HG02759 (cell line): Measurements from ENCODE around the gene SNX32.

ENCODE experiments used
- ATAC-seq: cut with Tn5 transposase; IDR thresholded peaks from one replicate; pipeline ENCODE4 v1.9.1; 2021; ENCODE audit warnings: mild to moderate bottlenecking, moderate library complexity; ENCODE audit not compliant: unreplicated experiment

SNX32 gene

DNA sequence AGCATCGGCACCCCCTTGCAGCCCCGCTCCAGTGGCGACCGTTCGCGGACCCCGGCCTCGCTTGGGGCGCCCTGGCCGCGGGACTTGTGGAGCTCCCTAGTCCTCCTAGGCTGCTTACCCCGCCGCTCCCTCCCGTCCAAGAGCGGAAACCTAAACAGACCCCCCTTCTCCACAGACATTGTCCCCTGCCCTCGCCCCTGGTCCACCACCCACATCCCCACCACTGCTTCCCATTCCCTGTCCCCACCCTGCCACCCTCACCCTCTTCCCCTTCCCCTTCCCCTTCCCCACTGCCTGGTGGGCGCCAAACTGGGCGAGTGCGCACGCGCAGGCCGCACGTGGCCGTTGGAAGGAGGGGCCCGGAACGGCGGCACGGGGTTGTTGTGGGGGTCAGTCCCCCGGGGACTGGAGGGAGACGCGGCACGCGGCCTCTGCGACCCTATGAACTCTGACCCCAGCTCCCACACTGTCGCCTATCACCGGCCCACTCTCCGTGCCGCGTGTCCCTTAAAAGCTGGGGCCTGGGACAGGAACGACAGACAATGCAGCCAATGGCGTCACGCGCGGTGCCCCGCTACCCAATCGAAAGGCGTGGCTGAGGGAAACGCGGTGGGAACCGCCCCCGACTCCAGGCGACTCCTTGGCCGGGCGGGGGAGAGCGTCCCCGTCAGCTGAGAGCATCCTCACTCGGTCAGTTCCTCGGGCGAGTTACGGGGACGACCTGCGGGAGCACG is at the start of gene SNX32:
TSS of gene SNX32 (plus strand) at position 667 of the 734 bp plus-strand sequence. CDS start 103 bp downstream, outside the sequence.
- peak; percentile 97 for ATAC-seq

DNA sequence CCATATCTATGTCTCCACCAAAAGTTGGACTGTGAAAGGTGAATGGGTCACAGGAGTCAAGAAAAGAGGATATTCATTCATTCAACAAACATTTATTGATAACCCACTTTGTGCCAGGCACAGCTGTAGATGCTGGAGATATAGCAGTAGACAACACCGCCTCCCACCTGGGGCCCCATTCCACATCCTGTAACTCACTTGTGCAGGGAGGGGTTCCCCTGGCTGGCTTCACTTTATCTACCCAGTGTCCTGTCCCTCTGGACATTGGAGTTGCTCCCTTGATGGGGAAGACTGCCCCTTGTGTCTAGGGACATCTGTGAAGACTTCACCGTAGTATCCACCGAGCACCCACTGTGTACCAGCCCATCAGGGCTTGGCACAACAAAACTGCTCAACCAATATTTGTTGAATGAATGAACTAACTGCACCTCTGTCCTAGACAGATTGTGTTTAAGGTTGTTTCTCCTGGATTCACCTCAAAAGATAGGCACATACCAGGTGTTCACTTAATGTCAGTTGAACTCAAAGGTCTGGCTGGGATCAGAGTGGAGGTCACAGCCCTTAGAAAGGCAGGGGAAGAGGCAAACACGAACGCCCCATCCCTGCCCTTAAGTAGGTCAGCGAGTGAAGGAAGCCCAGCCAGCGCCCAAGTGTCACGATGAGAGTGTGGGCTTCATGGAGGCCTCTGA is 48.3 kb upstream of the SNX32 start:
- no peak for ATAC-seq

DNA sequence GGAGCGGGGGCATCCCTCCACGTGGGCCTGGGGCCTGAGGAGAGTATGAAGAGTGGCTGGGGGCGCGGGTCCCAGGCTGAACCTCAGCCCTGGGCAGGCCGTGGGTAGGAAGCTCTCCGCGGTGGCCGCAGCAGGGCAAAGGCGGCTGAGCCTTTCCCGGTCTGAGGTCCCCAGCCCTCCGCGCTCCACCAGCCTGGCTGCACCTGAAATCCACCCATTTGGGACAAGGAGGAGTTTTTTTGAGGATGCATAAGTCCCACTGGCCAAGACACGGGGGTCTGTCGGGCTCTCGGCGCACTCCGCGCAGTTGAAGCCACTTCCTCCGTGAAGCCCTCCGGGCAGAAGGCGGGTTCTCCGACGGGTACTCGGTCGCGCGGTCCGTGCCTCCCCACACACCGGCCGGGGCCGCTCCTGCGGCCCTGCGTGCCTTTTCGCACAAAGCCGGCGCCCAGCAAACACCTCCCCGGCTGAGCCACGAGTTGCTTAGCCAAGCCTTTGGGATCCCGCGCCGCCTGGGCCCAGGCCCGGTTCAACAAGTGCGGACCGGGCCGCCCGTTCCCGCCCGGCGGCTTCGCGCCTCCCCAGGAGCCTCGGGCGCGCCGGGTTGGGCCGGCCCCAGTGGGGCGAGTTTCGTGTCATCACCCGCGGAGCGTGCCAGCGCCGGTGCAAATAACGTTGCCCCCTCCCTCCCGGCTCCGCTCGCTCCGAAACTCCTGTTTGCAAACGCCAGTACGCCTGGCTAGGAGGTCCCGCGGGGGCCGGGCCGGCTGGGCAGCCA is 47.6 kb upstream of the SNX32 start:
- no peak for ATAC-seq

DNA sequence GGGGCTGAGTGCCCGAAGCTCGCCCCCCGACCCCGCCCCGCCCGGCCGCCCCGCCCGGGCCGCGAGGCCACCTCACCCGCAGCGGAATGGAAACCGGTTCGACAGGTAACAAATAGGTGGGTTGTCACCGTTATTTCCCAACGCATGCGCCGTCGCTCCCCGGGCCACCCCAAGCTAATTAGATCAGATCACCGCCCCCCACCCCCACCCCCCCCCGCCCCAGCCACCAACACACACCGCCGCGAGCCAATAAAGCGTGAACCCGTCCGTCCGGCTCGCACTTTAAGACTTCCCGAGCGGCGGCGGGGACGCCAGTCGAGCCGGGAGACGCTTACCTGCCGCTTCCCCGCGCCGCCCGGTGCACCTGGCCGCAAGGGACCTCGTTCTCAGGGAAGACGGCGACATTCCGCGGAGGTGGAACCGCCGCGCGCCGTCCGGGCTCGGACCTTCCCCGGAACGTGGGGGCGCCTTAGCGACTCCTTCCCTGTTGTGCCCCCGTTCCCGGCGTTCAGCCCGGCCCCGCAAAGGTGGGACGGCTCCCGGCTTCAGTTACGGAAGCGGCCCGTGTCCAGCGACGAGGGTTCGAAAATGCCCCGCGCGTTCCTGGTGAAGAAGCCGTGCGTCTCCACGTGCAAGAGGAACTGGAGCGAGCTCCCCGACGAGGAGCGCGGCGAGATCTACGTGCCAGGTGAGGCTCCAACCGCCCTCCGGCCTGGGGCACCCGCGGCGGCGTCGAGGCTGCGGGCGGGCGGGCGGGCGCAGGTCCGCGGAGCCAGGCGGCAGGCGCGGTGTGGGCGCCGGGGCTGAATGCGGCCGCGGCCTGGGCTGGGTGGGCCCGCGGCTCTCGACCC is 46.8 kb upstream of the SNX32 start, which contains the start of gene OVOL1:
TSS of gene OVOL1 (plus strand) at position 278 of the 851 bp plus-strand sequence. CDS start at position 589, 311 bp downstream.
- ATAC-seq = no peak

DNA sequence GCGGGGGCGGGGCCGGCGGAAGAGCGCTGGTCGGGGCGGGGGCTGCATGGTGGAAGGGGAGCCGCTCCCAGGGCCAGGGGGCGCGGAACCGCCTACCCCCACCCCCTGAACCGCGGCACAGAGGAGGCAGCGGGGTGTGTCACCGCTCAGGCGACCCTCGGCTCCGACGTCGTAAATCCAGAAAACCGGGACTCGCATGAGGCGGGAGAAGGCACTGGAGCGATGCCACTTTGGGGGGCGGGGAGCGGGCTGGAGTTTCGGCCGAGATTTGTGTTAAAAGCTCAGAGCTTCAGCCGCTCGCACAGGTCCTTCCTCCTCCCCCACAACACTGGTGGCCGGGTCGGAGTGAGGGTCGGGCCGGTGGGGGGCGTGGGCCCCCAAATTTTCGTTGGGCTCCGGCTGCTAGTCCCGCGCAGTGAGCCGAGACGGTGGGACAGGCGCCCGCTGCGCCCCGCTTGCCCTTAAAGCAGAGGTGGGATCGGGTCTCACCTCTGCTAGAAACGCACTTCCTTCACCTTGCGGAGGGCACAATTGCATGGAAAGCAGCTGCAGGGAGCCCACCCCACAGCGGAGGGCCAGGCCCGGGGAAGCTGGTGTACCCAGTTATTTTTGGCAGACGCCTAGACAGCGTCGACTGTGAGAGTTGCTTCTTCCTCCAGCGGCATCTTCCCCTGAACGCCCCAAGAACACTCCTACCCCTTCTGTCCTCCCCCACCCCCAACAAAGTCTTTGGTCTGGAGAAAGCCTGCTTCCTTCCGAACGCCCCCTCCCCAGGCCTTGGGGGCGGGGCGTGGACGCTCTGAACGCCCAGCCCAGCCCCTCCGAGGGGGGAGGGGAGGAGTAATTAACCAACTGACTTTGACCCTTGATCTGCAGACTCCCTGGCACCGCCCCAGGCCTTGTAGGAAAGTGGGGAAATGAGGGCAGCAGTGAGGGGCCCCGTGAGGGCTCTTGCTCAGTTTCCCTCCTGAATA is 45.8 kb upstream of the SNX32 start:
- ATAC-seq = no peak

DNA sequence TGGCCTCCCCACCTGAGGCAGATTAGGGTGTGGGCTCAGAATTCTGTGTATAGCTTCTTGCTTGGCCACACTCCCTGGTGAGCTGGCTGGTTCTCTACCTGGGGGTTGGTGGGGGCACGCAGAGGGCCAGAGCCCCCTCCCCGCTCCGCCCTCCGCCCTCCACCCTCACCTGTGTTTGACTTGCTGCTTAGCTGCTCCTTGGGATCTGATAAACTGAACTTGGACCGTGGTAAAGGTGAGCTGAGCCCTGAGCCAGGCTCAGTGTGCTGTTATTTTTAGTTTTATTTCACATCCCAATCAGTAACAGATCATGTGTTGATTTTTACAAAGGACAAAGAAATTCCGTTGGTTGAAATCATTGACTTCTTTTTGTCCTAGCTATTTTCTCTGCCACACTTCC is 44.9 kb upstream of the SNX32 start:
- no peak for ATAC-seq

DNA sequence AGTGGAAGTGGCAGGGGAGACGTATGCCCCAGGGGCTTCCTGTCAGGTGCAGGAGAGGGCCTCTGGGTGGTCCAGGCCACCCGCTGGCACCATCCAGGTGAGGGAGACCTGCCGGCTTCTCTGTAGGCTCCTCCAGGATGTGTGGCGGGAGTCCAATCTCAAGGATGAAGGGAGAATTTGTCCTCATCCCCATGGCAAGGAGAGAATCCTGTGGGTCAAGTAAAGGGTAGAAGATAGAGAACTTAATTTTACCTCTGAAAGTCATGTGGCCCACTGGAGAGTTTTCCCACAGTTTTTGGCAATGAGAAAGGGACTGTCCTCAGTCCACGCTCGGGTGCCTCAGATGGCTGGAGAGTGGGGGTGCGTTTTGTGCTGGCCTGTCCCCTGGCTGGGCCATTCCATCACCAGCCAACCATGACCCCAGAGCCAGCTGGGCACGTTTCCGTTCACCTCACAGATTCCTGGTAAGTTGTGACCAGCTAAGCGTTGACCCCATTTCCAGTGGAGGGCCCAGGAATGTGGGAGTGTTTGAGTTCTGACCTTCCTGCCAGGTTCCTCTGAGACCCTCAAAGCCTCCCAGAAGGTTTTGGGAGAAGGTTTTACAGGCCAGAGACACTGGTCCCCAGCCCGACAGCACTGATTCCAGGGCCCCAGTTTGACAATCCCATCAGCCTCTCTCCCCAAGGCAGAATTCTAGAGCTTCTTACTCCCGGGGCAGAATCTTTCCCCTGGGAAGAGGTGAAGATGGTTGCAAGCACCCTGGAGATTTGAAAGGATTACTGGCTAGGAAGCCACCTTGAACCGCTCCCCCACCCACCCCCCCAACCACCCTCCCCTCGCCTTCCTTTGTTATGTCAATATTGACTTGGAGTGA is 44.3 kb upstream of the SNX32 start:
- no peak for ATAC-seq

DNA sequence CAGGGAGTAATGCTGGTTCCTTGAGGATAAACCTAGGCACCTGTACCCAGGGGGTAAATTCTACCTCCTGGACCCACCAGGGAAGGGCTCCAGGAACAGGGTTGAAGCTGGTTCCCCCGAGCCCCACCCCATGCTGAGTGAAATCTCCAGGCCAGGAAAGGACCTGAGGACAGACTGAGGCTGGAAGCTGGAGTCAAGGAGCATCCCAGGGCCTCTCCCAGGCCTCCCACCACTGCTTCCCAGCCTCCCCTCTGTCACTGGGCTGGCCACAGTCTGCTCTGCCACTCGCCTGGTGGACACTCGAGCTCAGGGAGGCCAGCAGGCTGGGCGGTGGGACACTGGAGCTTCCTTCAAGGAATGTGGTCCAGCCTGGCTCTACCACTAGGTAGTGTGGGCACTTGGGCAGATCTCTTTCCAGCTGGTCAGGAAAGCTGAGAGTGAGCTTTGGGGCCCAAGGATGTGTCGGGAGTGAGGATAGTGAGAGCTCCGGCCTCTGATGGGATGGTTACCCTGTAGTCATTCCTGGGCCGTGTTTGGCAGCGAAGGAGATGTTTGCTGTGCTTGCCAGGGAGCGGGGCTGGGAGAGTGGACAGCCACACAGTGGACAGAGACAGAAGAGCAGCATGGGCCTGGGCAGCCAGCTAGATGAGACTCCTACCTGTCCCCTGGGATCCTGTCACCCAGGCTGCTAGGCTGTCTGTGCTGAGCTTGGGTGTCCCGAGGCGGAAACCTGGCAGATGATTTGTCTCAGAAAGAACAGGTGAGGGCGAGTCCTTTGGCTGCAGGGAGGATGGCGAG is 43.5 kb upstream of the SNX32 start:
- no peak for ATAC-seq

DNA sequence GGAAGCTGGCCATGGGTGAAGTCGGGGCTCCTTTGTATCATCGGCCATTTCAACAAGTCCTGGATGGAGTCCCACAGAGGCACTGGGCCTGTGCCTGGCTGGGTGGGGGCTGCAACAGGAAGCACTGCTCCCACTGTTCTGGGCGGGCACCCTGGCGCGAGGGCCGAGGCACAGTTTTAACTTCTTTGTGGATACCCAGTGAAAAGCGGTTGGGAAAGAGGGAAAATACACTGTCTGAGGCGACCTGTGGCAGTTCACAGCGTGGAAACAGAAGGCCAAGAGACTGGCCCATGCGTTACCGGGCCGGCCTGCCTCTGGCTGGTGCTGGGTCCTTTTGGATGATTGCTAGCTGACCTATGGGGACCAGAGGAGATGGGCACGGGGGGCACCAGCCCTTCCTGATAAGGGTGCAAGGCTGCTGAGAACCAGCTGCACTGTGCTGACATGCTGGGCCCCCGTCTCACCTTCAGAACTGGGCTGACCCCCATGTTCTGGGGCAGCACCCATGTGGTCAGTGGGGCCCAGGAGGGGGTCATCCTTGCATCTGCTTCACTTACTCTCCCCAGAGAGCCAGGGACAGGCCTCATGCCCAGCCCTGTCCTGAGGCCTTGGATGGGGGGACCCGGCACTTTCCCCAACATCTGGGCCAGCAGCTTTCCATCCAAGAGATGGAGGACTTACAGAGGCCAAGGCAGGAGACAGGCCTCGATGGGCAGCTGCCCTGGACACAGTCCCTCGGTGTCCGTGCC is 42.7 kb upstream of the SNX32 start:
- ATAC-seq = peak; percentile 9

DNA sequence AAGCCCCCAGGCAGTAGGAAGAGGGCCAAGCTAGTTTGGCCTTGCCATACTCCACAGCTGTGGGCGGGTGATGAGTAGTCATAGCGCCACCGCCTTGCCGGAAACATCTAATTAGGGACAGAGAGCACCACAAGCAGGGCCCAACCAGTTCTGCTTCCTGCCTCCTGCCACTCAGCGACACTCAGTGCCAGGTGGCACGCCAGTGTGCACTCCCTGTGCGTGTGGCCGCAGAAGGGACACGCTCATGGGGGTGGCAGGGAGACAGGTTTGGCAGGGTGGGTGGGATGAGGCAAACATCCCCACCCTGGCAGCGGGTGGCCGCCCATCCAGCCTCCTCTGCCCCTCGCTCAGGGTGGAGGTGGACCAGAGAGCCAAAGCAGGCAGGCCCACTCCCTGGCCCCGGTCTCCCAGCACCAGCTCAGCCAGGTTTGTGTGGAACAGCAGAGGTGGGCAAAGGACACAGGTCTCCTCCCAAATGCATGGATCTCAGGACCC is 42.0 kb upstream of the SNX32 start:
- ATAC-seq = peak; percentile 76

DNA sequence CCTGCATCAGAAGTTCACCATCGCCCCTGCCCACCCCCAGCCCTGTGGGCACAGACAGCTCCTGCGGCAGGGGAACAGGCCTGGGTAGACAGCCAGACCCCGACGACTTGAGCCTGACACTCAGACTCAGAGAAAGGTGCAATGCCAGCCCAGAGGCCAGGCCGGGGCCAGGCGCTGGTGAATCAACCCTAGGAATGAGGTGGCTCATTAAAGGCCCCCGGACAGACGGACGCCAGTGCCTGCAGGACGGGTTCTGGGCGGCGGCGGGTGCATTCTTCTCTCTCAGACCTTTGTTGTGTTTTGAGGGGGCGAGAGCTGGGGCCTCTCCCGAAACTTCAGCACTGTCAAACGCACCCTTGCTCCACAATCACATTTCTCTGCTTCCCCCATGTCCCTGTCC is 41.3 kb upstream of the SNX32 start:
- ATAC-seq = no peak

DNA sequence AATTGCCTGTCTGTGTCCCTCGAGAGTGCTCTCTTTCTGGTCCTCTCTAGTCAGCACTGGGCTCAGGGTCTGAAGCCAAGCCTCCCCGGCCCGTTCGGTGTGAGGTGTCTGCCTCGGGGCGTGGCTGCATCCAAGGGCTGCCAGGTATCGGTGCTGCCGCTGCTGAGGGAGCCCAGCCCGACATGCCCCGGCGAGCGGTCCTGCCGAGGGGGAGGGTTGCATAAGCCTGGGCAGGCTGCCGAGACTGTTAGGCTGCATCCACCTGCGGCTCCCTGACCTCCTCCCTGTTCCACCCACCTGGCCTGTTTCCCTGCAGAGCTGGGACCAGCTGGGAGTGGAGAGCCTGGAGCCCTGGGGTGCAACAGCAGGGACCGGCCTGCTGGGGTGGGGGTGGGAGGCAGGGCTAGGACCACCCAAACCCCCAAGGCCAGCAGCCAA is 40.6 kb upstream of the SNX32 start:
- ATAC-seq = no peak

DNA sequence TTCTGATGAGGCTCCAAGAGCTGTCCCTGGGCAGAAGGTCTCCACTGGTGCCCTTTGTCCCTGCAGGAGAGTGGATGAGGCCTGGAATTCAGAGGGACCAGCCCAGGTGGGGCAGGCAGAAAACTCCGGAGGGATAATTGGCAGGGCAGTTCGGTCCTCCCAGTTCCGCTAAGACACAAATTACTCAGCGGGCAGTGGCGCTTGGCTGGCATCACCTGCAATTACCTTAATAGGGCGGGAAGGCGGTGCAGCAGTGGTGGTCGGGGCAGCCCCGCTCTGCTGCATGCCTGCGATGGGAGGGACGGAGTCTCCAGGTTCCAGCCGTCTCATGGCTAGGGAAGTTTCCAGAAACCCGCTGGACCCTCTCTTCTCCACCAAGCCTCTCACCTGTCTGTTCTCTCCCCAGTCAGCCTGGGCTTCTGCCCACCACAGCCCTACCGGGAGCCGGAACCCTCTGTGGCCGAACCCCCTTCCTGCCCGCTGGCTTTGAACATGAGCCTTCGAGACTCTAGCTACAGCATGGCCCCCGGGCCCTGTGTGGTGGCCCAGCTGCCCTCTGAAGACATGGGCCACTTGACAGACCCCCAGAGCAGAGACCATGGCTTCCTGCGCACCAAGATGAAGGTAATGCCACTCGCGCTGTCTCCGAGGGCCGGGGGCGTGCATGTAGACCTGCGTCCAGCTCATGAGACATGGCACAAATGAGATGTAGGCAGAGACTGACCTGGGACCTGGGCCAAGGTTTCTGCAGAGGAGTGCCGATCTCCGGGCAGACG is 40.0 kb upstream of the SNX32 start:
- ATAC-seq = no peak

DNA sequence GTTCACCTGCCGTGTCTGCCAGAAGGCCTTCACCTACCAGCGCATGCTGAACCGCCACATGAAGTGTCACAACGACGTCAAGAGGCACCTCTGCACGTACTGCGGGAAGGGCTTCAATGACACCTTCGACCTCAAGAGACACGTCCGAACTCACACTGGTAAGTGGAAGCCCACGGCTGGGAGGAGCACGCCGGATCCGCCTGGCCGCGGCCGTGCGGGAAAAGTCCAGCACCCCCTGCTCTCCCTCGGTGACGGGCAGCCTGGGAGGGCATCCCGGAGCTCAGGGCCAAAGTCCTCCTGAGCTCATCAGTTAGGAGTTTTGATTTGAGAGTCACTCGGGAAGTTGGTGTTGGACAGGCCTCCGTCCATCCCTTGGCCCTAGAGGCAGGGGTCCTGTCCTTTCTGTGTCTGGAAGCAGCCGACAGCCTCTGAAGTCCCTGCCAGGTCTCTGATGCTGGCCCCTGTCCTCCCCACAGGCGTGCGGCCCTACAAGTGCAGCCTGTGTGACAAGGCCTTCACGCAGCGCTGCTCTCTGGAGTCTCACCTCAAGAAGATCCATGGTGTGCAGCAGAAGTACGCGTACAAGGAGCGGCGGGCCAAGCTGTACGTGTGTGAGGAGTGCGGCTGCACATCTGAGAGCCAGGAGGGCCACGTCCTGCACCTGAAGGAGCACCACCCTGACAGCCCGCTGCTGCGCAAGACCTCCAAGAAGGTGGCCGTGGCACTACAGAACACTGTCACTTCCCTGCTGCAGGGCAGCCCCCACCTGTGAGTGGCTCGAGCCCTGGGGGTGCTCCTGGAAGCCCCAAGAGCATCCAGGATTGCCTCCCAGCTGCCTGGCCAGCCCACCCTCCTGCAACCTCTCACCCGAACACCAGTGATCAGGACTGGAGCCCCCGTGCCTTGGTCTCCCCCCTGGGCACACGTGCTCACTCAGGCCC is 38.9 kb upstream of the SNX32 start:
- no peak for ATAC-seq
